GM21717 (cell line): Measurements from ENCODE around the gene SLC5A6.
"Not testable (repeated sequence)": the region's sequence is repeated elsewhere in the genome, so short reads cannot be mapped to it uniquely, and the experiment has no call there.

ENCODE experiments used
- ATAC-seq: cut with Tn5 transposase; IDR thresholded peaks from one replicate; pipeline ENCODE4 v1.9.1; 2021; ENCODE audit warnings: mild to moderate bottlenecking, moderate library complexity; ENCODE audit not compliant: unreplicated experiment

SLC5A6 gene

DNA sequence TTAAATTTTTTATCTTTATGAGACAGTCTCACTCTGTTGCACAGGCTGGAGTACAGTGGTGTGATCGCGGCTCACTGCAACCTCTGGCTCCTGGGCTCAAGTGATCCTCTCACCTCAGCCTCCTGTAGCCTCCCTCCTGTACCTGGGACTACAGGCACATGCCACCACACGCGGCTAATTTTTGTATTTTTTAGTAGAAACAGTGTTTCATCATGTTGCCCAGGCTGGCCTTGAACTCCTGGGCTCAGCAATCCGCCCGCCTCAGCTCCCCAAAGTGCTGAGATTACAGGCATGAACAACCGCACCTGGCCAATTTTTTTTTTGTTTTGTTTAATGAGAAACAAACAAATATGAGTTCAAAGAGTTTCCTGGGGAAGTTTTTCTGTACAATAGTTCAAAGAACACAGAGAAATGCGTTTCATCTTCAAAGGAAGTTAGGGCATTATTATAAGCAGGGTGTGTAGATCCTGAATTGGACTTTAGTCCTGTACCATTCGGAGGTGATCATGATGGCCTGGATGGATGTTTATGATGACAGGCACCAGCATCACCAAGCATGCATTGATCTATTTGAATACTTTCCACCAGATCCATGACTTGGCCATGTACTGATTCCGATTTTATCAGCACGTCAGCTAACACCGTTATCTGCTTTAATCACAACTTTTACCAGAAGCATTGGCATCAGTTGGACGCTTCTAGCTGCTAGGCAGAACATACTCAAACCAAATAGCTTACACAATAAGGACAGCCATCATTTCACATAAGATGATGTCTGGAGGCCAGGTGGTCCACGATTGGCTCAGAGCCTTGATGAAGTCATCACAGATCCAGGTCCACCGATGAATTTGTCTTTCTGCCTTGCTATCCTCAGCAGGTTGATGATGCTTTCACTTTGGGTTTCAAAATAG, 34.4 kb downstream of the SLC5A6 start:
- ATAC-seq: no peak

DNA sequence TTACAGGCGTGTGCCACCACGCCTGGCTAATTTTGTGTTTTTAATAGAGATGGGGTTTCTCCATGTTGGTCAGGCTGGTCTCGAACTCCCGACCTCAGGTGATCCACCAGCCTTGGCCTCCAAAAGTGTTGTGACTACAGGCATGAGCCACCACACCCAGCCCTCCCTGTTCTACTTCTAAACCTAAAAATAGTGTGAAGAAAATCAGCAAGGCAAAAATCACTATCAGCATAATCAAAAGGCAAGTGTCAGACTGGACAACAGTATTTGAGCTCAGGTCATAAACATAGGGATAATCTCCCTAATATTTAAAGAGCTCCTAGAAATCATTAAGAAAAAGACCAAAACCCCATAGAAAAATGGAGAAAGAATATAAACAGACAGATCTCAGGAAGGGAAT, 36.3 kb downstream of the SLC5A6 start:
- ATAC-seq: not testable (repeated sequence)

DNA sequence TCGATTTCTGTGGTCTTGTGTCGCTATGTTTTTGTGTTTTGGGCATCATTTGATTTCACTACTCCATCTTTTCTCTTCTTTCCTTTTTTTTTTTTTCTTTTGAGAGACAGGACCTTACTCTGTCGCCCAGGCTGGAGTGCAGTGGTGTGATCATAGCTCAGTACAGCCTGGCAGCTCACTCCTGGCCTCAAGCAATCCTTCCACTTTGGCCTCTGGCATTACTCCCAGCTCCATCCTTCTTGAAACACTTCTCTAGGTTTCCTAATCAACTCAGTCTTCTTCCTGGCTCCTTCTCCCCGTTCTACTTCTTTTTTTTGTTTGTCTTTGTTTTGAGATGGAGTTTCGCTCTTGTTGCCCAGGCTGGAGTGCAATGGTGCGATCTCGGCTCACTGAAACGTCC, 36.7 kb downstream of the SLC5A6 start:
- no peak for ATAC-seq

DNA sequence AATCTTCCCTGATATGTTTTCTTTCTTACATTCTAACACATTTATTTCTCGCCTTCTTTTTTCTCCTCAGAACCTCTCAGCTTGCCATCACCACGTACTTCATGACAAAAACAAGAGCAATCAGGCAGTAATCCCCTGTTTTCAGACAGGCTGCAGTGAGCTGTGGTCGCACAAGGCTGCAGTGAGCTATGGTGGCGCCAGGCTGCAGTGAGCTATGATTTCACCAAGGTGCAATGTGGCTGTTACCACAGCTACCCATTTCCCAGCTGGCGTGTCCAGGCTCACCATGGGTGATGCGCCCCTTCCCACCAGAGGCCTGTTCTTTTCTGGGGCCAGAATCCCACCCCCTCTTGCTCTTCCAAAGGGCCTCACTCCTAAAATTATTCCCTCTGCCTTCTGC, 37.4 kb downstream of the SLC5A6 start:
- no peak for ATAC-seq

DNA sequence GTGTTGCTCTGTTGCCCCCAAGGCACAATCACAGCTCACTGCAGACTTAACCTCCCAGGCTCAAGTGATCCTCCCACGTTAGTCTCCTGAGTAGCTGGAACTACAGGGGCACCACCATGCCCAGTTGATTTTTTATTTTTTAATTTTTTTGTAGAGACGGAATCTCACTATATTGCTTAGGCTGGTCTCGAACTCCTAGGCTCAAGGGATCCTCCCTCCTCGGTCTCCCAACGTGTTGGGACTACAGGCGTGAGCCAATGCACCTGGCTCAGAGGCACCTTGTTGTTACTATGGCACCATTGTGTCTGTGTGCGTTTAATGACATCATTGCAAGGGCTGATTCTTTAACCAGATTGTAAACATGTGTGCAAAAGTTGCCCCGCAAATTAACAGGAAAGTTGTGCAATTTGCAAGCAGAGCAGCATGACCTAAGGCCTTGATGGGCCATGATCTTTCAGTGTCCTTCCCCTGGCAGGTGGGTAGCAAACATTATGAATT, 40.7 kb downstream of the SLC5A6 start:
- no peak for ATAC-seq

DNA sequence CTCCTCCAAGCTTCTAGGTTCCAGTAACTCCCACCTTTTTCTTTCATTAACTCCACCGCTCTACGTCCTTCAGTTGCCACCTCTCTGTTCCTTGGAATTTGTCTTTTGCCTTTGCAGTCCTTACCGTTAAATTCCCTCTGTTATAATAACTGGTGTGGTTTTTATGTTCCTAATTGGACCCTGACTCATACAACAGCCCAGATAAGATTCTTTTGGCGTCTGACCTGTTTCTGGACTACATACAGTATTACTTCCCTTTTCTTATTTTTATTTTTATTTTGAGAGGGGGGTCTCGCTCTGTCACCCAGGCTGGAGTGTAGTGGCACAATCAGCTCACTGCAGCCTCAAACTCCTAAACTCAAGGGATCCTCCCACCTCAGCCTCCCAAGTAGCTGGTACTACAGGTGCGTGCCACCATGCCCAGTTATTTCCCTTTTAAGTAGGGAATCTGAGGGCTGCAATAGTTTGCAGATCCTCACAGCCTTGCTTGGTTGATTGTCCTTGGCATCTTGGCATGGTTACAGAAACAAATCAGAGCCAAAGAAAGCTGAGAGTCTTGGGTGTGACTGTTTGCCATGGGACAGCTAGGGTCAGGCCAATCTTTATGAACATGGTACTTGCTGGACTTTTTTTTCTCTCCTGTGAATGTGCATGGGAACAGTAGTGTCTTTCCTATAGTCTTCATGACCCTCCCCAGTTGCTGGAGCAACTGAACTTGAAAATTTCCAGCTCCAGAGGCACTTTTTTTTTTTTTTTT, 41.3 kb downstream of the SLC5A6 start:
- no peak for ATAC-seq

DNA sequence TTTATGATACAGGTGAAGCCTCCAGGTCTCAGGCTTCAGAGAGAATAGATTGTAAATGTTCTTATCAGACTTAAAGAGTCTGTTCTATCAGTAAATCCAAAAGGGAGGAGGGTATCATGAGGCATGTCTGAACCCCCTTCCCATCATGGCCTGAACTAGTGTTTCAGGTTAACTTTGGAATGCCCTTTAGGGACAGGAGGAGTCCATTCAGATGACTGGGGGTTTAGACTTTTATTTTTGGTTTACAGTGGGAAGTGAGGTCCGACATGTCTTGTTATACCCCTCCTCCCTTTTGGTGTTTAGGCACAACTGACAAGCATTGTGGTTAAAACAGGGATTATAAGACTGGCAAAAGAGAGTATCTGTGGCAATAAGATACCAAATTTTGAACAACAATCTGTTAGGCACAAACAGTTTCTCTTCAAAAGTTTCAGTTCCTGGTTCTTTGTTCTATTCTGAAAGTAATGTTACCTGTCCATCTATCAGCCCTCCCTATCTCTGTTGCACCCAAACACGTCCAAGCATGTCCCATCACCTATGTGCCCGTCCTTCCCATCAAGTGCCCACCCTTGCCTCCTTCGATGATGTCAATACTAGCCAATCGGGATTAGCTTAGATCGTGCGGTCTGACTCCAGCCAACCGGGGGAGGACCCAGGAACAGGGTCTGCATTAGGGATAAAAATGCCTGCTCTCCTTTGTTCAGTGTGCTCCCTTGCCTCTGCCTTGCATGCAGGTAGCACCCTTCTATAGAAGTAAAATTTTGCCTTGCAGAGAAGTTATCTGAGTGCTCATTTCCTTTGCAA, 46.9 kb downstream of the SLC5A6 start:
- no peak for ATAC-seq

DNA sequence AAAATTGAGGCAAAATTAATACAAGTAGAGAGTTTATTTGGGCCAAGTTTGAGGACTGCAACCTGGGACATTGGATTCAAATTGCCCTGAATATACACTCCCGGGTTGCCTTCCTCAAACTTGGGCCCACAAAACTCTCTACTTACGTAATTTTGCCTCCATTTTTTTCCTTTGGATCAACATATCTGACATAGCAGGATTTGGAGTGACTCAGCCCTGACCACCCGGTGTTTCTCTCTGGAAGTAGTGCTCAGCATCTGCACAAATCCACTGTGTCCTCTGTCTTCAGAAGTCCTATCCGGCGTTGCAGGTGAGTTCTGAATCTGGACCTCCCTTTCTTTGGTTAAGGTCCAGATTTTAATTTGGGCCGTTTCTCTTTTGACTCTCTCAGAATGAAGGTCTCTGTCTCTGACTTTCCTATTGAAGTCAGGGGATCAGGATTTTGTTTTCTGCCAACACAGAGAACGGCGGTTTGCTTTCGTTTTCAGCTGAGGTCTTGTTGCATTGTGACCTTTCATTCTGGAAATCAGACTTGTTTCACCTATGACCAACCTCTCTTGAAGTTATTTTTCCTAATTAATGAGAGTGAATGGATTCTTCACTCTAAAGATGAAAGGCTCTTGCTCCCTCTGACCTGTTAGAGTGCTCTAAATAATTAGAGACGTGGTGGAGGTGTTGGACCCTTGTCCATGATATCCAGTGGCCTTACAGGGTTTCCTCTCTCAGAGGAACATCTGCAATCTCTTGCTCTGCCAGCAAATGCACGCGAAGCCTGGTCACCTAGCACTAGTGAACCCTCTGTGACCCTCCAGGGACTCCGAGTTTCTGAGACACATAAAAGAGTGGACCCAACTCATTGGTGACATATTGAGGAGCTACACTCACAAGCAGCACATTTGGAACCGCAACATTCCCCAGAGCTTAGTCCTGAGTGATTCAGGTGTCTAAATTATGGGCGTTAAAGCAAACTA, 49.6 kb downstream of the SLC5A6 start:
- ATAC-seq: no peak

DNA sequence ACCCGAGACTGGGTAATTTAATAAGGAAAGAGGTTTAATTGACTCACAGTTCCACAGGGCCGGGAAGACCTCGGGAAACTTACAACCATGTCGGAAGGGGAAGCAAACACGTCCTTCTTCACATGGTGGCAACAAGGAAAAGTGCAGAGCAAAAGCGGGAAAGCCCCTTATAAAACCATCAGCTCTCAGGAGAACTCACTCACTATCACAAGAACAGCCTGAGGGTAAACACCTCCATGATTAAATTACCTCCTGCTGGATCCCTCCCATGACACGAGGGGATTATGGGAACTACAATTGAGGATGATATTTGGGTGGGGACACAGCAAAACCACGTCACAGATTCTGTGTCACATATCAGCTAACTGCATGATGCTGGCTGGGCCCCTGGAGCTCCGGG, 51.9 kb downstream of the SLC5A6 start:
- no peak for ATAC-seq

DNA sequence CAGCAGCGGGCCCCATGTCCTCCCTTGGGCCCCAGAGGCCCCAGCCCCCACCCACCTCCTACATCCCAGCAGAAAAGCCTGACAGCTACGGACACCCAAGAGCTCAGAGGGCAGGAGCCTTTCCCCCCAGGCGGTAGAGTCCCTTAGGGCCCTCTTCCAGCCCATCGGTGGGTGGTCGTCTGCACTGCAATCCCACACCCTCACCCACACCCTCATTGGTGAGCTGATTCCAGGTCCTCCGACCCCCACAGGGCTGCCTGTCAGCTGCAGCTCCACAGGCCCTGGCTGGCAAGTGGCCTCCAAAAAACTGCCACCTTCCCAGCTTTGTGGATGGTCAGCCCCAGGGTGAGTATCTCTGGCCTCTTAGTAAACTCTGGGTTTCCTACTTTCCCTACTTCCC, 52.8 kb downstream of the SLC5A6 start:
- no peak for ATAC-seq

DNA sequence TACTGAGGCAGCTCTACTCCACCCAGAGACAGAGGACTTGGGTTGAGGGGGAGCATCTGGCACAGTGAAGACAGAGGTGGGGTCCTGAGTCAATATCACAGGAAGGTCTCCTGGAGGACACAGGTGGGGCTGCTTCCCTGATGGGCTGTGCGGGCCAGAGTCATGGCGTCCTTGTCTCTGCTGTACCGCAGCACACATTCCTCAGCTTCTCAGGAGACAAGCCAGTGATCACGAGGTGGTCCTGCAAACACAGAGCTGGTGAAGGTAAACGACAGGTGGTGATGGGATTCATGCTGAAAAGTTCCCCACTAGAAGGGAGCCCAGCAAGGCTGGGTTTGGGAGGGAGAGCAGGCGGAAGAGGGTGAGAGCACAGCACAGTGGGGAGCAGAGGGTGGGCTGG, 53.6 kb downstream of the SLC5A6 start:
- no peak for ATAC-seq

DNA sequence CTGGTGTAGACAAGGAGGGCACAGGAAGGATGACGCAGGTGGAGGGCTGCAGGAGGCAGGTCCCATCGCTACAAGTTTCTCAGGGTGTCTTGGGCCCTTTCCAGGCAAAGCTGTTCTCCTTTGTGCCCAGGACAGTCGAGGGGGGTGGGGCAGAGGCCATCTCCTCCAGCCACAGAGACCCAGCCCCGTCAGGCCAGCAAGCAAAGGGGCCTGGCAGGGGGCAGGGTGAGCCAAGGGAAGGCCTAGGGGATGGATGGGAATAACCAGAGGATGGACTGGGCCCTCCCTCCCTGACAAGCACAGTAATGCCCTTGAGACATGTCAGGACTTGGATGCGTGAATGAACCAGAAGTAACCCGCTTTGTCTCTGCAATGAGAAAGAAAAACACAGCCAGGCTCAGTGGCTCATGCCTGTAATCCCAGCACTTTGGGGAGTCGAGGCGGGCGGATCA, 57.0 kb downstream of the SLC5A6 start:
- no peak for ATAC-seq

DNA sequence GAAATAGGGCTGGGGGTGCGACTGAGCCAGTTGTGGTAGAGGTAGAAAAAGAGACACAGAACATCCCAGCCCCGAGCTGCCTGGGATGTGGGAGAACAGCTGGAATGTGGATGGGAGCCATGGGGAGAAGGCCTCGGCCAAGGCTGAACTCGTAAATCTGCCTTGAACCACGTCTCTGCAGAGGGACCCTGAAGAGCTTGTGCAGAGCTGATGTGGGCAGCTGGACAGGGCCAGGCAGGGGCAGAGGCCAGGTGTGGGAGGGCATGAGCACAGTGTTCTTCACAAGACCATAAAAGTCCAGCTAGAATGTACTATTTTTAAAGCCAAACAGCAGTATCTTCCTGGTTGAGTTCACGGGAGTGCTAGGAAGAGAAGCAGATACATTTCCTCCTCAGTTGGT, 57.6 kb downstream of the SLC5A6 start:
- ATAC-seq: no peak

DNA sequence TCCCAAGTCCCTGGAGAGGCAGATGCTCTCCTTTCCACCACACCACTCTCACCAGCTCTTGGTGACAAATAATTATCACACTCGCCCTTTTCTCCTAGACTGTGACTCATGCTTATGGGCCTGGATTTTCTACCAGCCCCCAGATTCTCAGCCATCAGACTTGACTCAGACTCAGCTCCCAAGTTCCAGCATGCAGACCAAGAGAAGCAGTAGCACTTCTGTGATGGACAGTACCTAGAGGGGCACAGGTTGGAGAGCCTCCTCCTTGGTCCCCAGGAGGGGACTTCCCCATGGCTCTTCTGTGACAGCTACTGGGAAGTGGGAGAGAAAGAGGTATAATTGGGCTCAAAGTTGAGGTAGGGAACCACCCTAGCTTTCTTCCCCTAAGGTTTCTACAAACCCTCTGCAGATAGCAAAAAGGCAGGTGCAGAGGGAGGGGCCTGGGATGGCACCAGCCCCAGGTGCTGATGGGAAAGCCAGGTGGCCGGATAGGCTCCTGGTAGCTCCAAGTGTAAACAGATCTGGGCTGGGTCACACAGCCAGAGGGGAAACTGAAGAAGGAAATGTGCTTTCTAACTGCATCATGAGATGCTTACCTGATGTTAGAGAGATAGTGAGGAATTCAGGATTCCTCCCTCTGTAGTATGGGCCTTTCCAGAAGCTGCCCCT, 59.1 kb downstream of the SLC5A6 start:
- ATAC-seq: no peak

DNA sequence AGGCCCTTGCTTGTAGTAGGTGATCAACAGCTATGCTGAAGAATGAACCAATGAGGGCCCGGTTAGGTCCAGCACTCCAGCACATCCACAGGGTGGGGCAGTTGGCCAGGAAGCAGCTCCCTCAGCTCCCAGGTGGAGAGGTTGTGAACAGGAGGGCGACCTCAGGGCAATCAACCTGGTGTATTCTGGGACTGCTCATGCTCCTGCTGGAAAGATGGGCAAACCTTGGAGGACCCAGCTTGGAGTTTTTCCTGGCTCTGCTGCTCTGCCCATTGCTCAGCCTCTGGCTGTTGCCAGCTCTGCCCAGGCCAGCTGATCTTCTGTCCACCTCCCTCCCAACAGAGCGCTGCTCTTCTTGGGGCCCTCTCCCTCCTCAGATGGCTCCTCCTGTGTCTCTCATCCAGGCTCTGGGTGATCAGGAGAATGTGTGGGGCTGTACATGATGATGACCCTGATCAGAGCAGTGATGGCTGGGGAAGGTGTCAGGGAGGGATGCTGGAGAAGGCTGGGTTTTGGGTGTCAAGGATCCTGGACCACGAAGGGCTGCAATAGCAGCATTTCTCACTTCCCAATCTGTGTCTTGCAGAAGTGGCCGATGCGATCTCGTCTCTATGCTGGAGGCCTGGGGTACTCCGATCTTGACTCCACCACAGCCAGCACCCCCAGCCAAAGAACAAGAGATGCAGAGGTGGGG, 59.8 kb downstream of the SLC5A6 start:
- ATAC-seq: no peak

DNA sequence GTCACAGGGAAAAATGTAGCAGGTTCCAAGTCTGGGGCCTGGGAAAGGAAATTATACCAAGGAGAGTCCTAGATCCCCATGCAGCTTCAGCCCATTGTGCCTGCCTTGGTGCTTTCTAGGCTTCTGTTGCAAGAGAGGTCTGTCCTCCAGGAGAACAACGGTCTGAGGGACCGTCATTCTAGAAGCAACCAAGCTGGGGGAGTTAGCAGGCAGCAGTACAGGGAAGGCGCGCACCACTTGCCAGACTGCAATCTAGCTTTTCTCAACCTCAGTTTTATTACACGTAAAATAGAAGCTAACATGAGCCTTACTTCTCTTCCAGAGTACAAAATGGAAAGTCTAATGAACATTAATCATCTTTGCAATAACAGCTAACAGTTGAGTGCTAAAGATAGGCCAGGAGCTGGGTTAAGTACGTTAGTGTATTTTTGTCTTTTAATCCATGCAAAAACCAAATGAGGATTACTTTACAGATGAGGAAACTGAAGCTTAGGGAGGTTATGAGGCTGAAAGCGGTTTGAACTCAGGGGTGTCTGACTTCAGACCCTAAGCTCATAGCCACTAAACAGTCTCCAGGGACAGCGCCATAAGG, 61.3 kb downstream of the SLC5A6 start:
- ATAC-seq: no peak
